NB4 (cell line): ENCODE data around the gene NODAL.

ENCODE experiments used
- CTCF ChIP-seq: IDR thresholded peaks from one replicate; pipeline ENCODE4 v1.5.1; 2012; ENCODE audit warnings: low read depth, low read length
- POLR2A ChIP-seq: IDR thresholded peaks from 2 replicates; pipeline ENCODE4 v1.6.1; 2011; ENCODE audit warnings: mild to moderate bottlenecking; ENCODE audit not compliant: insufficient read length; ENCODE audit errors: extremely low read depth
- TF ChIP-seq, protein P1 (sequence below): IDR thresholded peaks from 2 replicates; pipeline ENCODE4 v1.6.1; 2011; ENCODE audit warnings: low read depth, low read length

- no peak for TF ChIP-seq CTCF
- TF ChIP-seq POLR2A: no peak
- TF ChIP-seq, protein P1, sequence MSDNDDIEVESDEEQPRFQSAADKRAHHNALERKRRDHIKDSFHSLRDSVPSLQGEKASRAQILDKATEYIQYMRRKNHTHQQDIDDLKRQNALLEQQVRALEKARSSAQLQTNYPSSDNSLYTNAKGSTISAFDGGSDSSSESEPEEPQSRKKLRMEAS: no peak
Measured at GRCh38 chr10:70441895-70442309, 421 bp upstream of the NODAL start.
